NCI-H345 (cell line): ENCODE data around the gene CLDN18.

Experiments
- DNase-seq: peaks from one replicate; lab custom pipeline; 2025; lab: John Stamatoyannopoulos, UW

The CLDN18 gene

DNA sequence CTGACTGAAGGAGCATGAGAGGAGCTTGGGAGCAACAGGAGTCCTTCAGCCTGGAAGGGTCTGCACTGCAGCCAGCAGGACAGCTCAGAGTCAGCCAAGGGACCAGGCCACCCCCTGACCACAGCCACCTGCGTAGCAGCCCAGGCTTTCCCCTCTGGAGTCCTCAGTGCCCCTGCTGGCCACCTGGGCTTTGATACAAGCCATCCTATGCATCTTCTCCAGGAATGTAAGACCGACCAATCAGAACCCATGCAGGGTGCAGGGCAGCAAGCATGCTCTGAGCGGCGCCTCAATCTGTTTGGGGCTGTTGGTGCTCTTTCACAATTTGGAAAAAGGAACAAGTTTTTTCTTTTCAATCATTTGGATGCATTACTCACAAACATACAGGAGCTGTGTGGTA lies 53.5 kb downstream of the CLDN18 start:
- DNase-seq, result no peak

DNA sequence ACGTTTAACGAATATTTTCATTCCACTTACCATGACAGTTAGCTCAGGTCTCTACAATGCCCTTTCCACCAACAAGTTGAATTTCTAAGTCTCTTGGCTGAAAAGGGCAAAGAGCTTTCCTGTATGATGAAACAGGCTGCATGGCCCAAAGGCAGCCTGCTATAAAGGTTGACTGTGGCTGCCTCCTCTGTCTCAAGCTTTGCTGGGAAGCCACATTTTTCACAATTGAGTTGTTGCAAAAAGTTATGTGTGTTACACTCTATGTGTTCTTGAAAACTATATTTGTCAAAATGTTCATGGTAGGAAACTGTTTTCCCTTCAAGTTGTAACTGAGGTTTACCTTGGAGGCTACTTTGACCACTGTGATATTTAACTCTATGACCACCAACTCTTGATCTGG lies 56.0 kb downstream of the CLDN18 start:
- no peak for DNase-seq

DNA sequence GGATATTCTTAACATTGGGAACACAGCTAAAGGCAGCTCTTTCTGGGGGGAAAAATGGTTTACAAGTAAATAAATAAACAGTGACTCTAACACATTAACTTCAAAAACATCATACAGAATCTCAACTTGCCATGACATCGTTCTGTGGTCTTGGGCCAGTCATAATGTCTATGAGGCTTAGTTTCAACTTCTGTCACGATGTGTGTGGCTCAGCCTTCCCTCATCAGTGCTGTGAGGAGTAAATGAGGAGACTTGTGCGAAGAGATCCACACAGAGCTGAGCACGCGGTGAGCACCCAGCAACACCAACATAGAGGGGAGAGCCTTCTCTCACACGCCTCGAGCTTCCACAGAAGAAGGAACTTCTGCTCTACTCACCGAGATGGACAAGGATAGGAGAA lies 56.4 kb downstream of the CLDN18 start:
- no peak for DNase-seq

DNA sequence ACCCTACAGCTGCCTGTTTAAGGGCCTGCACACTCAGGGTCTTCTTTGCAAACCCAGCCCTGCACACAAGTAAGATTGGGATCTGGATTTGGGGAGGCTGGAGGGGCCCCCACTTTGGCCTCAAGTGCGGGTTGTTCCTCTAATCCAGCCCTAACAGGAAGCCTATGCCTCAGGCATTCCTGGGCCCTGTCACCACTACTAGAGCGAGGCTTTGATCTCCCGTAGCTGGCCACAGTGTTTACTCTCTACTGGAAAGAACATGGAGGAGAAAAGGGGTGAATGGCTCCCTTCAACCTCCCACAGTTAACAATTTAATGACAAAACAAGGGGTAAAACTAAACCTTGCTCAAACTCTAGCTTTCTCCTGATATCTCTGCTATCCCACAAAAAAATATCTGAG lies 57.0 kb downstream of the CLDN18 start:
- DNase-seq, result no peak

DNA sequence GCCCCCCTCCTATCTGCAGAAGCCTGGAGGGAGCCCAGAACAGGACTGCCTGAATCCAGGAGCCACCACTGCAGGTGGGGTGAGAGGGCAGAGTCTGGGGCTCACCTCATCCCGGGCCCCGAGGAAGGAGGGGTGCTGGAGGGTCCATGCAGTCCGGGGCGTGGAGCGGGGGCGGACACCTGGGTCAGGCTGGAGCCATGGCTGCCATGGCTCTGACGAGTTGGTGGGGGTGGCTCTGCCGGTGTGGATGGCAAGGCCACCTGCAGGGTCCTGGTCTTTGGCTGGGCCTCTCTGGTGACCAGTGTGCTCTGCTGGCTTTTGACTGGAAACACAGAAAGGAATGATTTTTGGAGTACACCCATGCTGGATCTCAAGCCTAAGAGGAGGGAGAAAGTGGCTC lies 58.1 kb downstream of the CLDN18 start:
- DNase-seq, result no peak

DNA sequence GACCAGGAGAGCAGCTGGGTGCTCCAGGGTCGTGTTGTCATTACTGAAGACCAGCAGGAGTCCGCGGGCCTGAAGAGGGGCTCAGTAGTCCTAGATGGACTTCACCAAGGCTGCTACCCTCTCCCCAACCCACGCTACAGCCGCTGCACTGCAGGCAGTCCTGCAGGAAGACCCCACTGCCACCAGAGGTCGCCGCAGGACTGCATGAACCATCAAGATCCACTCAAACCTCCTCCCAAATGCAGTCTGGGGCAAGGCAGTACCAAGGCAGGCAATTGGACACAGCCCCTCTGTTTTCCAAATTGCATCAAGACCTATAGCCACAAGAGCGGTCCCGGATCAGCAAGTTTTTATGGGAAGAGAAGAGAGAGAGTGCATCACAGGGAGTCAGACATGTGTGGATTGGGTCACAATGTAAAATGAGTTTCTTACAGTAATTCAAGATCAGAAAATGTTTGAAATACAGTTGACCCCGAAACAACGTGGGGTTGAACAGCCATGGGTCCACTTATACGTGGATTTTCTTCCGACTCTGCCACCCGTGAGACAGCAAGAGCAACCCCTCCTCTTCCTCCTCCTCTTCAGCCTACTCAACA lies 58.7 kb downstream of the CLDN18 start:
- peak; percentile 58 for DNase-seq

DNA sequence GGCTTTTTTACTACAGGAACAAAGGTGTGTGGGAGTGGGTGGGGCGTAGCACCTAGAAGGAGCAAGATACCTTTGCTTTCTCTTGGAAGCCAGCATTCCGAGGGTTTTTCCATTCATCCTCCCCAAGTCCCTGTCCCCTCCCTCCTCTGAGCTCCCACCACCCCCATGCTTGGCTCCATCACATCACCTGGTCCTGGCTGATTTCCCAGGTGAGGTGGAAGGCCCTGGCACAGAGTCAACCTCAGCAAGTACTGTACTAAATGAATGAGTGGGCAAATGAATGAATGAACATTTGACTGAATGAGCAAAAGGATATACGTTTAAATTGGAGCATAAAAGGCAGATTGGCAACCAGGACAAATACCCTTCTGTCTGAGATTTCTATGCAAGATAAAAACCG lies 60.0 kb downstream of the CLDN18 start:
- DNase-seq, result peak; percentile 28

DNA sequence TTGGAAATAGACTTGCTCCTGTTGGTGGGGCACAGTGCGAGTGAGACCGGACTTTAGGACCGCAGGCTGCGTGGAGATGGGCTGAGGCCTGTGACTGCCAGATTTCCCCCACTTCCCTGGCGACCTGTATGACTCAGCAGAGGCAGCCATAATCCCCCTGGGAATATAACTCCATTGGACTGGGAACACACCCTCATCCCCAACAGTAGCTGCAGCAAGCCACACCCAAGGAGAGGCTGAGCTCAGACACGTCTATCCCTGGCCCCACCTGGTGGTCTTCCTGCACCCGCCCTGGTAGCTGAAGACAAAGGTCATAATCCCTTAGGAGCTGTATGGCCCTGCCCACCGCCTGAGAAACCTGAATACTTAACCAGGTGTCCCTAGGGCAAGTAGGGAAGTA lies 62.8 kb downstream of the CLDN18 start:
- DNase-seq, result peak; percentile 75

DNA sequence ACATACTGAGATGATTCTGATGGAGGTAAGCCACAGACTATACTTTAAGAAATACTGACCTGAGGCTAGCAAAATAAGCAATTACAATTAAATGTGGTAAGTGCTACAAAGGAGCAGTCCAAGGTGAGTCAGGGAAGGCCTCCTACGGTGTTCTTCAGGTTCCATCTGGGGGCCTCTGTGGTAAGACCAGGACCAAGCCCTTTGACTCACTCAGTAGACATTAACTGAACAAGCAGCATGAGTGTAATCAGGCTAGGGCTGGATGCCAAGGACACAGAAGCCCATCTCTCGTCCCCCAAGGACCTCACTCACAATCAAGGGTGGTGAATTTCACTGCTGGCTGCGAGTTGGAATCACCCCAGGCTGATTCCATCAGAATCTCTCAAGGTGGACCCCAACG lies 68.1 kb downstream of the CLDN18 start:
- DNase-seq, result no peak

DNA sequence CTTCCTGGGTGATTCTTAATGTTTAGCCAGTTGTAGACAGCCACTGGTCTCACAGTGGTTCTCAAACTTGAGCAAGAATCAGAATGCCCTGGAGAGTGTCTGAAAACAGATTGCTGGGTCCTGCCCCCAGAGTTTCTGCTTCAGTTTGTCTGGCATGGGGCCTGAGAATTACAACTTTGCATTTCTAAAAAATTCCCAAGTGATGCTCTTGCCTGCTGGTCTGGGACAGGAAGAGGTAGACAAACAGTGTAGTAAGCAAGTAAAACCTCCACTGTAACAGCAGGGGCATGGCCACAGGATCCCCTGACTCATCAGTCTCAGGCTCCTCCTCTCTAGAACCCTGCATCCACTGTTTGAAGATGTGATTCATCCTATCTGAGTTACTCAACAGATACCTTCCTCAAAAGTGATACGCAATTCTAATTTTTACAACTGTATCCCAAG lies 69.0 kb downstream of the CLDN18 start:
- no peak for DNase-seq

DNA sequence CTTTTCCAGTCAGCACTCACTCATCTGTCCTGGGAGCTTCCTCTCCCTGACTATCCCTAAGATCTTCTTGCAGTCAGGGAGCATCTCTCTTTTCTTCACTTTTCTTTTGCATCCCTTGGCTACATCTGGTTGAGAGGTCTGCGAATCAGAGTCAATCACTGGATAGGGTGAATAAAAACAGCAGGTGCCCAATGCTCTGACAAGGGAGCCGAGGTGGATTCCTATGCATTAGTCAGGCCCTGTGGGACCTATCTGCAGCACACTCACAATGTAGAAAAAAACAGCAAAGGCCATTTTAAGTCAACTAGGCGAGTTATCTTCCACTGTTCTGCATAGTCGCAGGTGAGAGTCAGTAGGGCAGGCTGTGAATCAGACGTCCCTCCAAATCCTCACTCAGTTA lies 69.9 kb downstream of the CLDN18 start:
- no peak for DNase-seq

DNA sequence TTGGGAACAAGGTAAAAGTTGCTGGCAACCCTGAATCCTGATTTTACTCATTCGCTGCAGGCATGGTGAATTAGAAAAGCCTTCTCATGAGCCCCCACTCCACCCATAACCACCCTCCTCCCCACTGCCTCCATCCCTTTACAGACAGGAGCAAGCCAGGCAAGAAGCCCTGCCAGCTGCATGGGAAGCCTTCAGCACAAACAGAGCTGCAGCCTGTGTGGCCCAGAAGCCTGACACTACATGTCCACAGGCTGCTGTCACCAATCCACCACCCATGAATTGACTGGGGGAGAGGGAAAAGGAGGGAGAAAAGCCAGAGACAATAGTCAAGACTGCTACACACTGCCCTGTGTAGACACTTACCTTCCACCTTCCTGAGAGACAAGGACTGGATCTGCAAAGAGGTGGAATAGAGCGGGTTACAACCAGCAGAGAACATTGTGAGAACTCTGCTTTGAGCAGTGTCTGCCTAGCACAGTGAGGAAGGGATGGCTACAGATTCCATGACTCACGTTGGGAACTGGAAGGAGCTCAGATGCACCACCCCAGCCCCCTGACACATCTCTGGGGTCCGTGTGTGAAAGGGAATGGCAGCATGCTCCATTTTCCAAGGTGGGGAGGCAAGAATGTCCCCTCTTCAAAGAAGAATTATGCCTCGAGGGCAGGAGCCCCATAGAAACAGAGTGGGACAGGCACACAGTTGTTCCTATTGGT lies 71.6 kb downstream of the CLDN18 start:
- DNase-seq, result no peak

DNA sequence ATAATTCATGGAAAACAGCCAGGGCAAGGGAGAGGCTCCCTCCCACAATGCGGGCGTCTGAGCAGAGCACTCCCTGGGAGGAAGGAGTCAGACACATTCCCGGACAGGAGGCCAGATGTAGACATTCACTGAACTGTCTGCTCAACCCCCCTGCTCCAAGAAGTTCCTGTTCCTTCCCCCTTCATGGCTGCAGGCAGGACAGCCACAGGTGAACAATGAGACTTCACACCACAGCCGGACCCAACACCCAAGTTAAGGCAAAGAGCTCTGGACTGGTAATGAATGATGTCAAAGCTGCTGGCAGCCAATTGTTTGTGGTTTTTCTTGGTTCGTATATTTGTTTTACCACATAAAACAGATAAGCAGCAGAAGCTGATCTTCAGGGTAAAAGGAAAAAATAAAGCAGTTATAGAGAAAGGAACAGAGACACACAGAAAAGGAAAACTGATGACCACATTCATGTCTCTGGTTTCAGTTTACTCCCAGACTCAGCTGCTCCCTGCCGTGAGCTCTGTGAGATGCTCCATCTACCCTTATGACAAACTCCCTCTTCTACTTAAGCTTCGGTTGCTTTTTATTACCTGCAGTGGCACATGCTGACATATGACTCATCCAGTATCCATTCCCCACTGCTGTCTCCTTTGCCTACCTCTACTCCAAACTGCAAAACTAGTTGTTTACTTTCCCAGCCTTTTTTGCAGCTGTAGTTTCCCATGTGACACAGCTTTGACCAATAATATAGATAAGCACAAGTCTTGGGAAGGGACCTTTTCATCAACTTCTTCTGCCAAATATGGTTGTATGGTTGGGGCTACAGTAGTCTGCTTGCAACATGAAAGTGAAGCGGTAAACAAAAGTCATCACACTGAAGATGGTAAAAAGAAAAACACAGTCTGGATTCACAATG lies 72.4 kb downstream of the CLDN18 start:
- peak; percentile 50 for DNase-seq

DNA sequence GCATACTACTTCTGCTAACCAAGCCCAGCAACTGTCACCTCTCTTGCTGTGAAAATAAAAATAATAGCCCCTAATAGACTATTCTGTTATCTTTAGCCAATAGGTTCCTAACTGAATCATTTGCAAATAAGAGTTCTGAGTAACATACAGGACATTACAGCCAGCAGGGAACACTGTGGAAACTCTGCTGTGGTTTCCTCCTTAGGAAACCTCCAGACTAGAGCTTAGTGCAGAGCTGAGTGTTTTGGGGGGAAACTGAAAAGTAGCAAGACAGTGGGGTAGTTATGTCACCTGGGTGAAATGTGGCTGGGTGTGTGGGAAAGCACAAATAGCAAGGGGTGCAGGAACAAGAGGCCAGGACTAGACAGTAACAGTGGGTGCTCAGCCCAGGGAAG lies 73.0 kb downstream of the CLDN18 start:
- no peak for DNase-seq
